ENCODE results near the gene LIFR.
"Not testable (repeated sequence)": the region's sequence is repeated elsewhere in the genome, so short reads cannot be mapped to it uniquely, and the experiment has no call there.

LIFR gene, protein sequence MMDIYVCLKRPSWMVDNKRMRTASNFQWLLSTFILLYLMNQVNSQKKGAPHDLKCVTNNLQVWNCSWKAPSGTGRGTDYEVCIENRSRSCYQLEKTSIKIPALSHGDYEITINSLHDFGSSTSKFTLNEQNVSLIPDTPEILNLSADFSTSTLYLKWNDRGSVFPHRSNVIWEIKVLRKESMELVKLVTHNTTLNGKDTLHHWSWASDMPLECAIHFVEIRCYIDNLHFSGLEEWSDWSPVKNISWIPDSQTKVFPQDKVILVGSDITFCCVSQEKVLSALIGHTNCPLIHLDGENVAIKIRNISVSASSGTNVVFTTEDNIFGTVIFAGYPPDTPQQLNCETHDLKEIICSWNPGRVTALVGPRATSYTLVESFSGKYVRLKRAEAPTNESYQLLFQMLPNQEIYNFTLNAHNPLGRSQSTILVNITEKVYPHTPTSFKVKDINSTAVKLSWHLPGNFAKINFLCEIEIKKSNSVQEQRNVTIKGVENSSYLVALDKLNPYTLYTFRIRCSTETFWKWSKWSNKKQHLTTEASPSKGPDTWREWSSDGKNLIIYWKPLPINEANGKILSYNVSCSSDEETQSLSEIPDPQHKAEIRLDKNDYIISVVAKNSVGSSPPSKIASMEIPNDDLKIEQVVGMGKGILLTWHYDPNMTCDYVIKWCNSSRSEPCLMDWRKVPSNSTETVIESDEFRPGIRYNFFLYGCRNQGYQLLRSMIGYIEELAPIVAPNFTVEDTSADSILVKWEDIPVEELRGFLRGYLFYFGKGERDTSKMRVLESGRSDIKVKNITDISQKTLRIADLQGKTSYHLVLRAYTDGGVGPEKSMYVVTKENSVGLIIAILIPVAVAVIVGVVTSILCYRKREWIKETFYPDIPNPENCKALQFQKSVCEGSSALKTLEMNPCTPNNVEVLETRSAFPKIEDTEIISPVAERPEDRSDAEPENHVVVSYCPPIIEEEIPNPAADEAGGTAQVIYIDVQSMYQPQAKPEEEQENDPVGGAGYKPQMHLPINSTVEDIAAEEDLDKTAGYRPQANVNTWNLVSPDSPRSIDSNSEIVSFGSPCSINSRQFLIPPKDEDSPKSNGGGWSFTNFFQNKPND

DNA sequence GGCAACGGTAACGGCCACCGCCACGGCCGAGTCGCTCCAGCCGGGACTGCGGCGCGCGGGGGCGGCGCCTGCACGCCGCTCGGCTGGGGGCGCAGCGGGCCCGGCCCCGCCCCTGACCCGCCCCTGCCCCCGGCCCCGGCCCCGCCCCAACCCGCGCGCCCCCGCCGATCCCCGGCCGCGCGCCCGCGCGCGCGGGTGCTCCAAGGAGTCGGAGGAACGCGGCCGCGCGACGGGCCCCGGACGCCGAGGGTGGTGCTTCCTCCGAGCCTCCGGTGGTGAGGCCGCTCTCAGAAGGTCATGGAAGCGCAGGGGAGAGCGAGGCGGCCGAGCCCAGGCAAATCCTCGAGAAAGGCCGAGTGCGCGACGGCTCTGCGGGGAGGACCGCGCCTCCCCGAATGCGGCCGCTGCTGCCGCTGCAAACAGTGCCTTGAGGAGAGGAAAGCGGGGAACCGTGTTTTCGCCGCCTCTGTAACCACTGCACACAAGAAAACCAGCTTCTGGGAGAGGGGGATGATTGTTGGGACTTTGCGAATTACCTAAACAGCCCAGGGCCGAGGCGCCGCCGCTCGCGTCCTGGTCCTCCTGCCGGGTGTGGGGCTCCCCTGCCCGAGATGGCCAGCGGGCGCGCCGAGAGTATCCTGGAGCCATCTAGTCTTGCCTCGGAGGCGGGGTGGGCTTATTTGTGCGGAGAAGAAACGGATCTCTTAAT lies at the start of gene LIFR:
LIFR (minus strand) TSS at position 48 of the 709 bp plus-strand sequence. CDS start 25,999 bp downstream, outside the sequence.
- no peak for DNase-seq (ENCODE audit: low spot score)

GRCh38 chr5:38605610-38606009 lies 49.2 kb upstream of the LIFR start:
- no peak for DNase-seq (ENCODE audit: low spot score)

DNA sequence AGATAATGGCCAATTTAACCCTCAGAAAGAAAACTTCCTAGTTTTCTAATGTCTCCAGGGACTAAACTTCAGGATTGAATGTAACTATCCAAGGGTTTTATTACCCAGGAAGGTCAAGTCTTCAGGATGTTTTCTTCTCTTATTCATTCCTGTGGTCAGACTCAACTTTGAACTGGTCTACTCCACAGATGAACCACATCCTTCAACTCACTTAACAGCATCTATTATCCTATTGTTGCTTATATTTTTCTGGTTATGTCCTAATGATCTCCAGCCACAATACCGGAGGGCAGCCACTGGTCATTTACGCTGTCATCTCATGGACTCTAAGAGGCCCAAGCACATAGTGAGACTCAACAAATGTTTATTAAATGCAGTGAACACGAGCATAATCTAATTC lies 47.2 kb upstream of the LIFR start:
- no peak for DNase-seq (ENCODE audit: low spot score)

- no peak for DNase-seq (ENCODE audit: low spot score)
Measured at GRCh38 chr5:38602641-38603040, 46.2 kb upstream of the LIFR start.

DNA sequence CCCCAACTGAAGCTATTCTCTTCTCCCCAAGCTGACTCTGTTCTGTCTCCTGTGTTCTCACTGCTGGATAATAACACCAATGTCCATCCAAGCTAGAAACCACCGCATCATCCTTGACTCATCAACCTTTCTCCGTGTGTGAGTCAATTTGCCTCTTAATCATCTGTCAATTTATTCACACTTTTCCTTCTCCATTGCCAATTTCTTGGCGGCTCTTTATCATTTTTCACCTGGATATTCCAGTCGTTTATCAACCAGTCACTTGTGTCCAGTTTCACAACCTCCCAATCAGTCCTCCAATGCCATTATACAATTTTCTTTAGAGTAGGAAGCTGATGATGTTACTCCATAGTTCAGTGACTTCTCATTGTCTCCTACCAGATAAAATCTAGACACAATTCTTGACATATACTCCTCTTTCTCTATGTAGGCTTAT lies 45.4 kb upstream of the LIFR start:
- no peak for DNase-seq (ENCODE audit: low spot score)

GRCh38 chr5:38601133-38601862 lies 44.9 kb upstream of the LIFR start:
- DNase-seq (ENCODE audit: low spot score), result no peak

- no peak for DNase-seq (ENCODE audit: low spot score)
Measured at GRCh38 chr5:38600329-38601045, 44.0 kb upstream of the LIFR start.

- DNase-seq (ENCODE audit: low spot score), result not testable (repeated sequence)
Measured at GRCh38 chr5:38599751-38600150, 43.3 kb upstream of the LIFR start.

- DNase-seq (ENCODE audit: low spot score), result no peak
Measured at GRCh38 chr5:38598994-38599617, 42.7 kb upstream of the LIFR start.

GRCh38 chr5:38598296-38598993 lies 42.0 kb upstream of the LIFR start:
- DNase-seq (ENCODE audit: low spot score), result no peak

DNA sequence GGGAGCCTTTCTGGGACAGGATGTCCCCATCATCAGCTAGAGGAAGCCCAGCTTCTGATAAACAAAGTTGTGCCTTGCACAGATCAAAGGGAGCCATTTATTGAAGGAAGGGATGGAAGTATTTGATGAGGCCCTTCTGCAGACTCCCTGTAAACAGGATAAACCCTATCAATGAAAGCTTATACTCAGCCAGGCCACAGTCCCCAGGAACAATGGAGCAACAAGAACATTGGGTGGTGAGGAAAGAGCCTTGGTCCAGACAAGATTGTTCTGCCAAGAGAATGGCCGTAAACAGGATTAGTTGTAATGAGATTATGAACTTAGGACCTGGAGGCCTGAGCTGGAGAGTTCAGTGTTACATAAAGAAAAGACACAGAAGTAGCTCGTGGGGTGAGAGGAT lies 40.5 kb upstream of the LIFR start:
- DNase-seq (ENCODE audit: low spot score), result no peak

GRCh38 chr5:38595132-38595745 lies 38.8 kb upstream of the LIFR start:
- DNase-seq (ENCODE audit: low spot score), result no peak

DNA sequence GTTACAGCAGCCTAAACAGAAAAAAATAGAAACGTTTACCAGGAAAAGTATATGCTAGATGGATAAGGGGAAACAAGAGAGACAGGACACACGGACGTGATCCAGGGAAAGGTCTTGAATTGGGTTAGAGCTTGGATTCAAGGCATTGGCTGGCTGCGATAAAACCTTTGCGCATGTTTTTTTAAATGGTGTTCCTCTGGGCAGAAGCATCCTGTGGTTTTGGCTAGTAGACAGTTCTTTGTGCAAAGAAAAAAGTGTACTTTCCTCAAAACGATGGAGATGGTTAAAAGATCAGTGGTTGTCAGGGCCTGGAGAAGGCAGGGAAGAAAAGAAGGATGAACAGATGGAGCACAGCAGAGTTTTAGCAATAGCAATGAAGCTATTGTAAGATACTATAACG lies 37.5 kb upstream of the LIFR start:
- no peak for DNase-seq (ENCODE audit: low spot score)

GRCh38 chr5:38591523-38591849 lies 35.0 kb upstream of the LIFR start:
- DNase-seq (ENCODE audit: low spot score), result no peak

DNA sequence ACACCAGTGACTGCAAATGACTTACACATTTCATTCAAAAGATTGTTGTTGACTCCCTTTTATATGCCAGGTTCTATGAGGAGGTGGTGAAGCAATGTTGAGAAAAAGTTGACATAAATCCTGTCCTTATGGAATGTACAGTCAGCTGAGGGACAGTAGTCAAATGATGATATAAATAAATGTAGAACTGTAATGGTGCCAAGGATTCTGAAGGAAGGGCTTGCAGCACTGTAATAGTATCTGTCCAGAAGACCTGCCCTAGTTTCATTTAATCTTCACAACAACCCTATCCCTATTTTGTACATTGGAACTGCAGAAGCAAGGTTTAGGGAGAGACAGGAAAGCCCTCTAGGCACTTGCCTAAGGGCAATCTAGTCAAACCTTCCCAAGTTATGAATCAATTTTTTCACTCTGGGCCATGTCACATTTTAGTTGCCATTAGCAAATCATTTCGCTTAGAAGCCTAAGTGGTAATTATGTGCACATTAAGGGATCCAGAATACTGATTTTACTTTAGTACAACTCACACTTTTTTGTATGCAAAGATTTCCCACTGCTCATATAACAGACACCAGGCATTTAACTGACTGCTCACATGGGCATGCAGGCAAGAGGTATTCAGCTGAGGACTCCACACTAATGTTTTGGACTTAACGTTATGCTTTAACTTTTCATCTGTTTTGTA lies 34.5 kb upstream of the LIFR start:
- DNase-seq (ENCODE audit: low spot score), result no peak

GRCh38 chr5:38589629-38590028 lies 33.2 kb upstream of the LIFR start:
- DNase-seq (ENCODE audit: low spot score), result no peak

GRCh38 chr5:38585816-38586215 lies 29.4 kb upstream of the LIFR start:
- no peak for DNase-seq (ENCODE audit: low spot score)

DNA sequence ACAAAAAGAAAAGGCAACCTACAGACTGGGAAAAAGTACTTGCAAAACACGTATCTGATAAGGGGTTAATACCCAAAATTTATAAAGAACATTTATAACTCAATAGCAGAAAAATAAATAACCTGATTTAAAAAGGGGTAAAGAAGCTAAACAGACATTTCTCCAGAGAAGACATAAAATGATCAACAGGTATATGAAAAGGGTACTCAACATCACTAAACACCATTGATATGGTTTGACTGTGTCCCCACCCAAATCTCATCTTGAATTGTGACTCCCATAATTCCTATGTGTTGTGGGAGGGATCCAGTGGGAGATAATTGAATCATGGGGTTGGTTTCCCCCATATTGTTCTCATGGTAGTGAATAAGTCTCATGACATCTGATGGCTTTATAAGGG lies 27.1 kb upstream of the LIFR start:
- no peak for DNase-seq (ENCODE audit: low spot score)

DNA sequence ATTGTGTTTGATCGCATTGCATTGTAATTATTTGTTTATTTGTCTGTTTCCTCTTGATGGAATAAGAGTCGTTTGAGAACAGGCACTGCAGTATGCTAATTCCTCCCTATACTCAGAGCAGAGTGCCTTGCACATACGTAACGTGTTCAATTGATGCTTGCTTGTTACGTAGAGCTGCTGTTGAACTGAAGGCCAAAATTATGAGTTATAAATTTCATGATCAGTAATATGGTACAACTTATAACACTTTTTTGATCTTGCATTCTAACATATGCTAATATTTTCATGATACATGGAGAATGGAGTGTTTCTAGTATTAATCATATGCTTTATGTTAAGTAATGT lies 26.5 kb upstream of the LIFR start:
- DNase-seq (ENCODE audit: low spot score), result no peak
